Putamen (tissue), 1 donor: Measurements from ENCODE around the gene NEK2.
"Not testable (repeated sequence)": the region's sequence is repeated elsewhere in the genome, so short reads cannot be mapped to it uniquely, and the experiment has no call there.

Experiments
- DNase-seq: peaks from one replicate; pipeline ENCODE4 v3.0.0-alpha.2; 2016; ENCODE audit warnings: low spot score

The NEK2 gene

DNA sequence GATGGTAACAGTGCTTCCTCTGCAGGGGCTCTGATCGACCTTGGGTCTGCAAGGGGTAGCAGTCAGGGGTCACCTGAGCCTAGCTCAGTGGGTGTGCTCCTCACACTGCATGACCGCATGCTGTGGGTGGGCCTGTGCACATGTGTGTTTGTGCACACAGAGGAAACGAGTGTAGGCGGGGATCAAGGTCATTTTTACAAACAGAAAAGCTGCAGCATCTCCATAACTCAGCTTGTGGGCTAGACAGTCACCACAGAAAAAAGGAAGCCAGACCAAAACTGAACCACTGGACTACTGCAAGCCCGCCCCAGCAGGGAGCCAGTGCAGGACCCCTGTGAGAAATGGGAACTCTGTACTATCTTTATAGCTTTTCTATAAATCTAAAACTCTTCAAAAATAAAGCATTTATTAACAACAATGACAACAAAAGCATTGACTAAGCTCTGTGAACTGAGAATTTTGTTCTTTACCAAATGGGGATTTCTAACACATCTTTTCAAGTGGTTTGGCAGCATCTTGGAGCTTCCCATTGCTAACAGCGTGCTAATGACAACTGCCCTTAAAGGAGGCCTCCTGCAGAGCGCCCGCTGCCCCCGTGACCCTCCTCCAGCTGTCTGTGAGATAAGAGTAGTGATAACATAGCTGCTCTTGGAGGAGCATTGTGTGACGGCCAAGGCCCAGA lies 19.9 kb upstream of the NEK2 start:
- no peak for DNase-seq

- not testable (repeated sequence) for DNase-seq
Measured at GRCh38 chr1:211693911-211694310, 18.5 kb upstream of the NEK2 start.

DNA sequence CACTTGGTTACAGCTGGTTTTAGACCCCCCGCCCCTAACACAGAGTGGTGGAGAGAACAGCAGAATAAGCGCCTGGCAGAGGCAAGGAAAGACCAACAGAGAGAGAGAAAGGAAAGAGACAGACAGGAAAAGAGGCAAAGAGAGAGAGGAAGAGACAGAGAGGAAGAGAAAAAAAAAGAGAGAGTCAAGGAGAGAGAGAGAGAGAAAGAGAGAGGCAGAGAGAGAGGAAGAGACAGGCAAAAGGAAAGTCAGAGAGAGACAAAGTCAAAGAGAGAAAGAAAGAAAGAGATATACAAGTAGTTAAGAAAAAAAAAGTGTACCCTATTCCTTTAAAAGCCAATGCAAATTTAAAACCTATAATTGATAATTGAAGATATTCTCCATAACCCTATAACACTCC lies 13.0 kb upstream of the NEK2 start:
- no peak for DNase-seq

GRCh38 chr1:211687462-211688215 lies 12.2 kb upstream of the NEK2 start:
- no peak for DNase-seq

GRCh38 chr1:211685823-211686222 lies 10.4 kb upstream of the NEK2 start:
- no peak for DNase-seq

DNA sequence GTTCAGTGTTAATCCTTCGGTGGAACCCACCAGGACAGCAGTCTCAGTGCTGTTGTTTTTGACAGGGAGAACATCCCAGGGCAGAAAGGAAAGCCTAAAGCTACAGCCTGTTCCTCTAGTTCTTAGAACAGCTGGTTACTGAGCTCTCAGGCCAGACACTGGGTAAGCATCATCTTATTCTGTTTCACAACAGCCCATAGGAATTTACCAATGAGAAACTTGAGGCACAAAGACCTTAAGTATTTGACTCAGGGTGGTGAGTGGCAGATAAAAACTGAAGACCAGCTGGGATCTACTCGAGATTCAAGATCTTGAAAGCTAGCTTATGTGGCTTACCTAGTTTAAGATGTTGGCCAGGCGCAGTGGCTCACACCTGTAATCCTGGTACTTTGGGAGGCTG lies 9.4 kb upstream of the NEK2 start:
- no peak for DNase-seq

GRCh38 chr1:211684331-211684730 lies 8.9 kb upstream of the NEK2 start:
- no peak for DNase-seq

GRCh38 chr1:211683396-211684297 lies 8.2 kb upstream of the NEK2 start:
- DNase-seq, result no peak

DNA sequence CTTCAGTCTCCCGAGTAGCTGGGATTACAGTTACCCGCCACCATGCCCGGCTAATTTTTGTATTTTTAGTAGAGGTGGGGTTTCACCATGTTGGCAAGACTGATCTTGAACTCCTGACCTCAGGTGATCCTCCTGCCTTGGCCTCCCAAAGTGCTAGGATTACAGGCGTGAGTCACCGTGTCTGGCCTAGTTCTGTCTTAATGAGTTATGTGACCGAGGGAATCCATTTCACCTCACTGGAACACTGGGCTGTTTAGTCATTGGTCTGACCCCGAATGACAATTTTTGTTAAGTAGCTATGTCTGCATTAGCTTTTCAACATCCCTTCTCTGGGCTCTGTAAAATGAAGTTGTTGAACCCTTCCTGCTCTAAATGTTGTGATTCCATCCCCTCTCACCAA lies 6.8 kb upstream of the NEK2 start:
- not testable (repeated sequence) for DNase-seq

DNA sequence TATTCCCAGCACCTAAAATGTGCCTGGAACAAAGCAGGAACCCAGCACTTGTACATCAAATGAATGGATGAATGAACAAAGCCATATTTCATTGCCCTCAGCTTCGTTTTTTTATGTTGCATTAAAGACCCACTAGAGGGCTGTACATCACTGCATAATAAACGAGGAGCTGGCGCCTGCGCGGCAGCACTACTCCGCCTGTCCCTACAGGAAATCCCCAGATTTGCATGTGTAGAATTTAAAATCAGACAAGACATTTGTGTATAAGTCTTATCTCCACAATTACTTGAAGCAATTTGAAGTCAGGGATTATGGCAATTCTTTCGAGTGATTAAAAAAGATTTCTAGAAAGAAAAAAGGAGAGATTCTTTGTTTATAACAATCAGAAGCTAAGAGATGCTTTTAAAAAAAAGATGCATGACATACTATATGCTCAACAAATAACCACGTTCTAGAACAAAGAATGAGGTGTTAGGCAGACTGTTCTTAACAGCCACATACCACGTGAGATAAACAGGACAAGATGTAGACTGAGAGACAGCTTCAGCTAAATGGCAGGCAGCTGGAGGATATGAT lies 5.4 kb upstream of the NEK2 start:
- DNase-seq, result peak; percentile 91

DNA sequence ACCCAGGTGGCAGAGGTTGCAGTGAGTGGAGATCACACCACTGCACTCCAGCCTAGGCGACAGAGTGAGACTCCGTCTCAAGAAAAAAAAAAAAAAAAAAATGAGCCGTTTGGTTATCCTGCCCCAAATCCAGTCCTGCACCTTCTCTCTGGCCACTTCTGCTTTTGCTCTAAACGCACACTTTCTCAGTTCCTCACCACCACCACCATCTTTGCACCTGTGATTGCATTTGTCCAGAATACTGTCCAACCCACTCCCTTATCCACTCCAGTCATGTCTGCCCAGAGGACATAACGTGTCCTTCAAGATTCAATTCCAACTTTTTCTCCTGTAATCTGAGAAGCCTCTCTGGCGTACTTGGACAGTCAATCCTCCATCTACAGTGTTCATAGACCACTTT lies 2.2 kb upstream of the NEK2 start:
- no peak for DNase-seq

GRCh38 chr1:211676761-211677160 lies 1.3 kb upstream of the NEK2 start:
- no peak for DNase-seq

DNA sequence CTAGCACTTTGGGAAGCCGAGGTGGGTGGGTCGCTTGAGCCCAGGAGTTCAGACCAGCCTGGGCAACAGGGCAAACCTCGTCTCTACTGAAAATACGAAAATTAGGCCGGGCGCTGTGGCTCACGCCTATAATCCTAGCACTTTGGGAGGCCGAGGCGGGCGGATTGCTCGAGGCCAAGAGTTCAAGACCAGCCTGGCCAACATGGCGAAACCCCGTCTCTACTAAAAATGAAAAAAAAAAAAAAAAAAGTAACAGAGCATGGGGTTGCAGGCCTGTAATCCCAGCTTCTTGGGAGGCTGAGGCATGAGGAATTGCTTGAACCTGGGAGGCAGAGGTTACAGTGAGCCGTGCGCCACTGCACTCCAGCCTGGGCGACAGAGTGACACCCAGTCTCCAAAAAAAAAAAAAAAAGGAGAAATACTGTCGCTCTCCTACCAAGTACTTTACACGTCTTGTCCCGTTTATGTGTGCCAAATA lies 724 bp upstream of the NEK2 start:
- no peak for DNase-seq

DNA sequence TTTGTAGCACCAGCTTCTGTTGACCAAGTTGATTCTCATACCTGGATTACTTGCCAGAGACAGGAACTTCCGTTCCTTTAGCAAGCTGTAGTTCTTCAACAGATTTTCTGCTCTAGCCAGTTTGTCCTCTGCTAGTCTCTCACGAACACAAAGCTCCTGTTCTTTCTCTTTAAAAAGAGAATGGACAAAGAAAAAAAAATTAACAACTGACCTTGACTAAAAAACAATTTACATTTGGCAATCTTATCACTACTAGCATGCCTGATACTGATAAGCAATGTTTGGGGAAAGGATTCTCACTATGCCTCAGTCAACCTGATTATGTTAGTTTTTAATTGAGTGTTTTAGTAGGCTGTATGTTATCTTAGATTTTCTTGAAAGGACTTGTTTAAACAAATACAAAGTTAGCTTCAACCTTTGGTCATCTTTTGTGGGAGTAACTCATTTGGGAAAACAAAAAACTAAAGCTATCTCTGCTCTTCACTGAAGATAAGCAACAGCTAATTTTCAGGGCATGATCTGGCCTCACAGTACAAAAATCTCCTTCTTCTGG lies 8.3 kb downstream of the NEK2 start:
- no peak for DNase-seq

- DNase-seq, result no peak
Measured at GRCh38 chr1:211660718-211661222, 14.7 kb downstream of the NEK2 start.

- DNase-seq, result no peak
Measured at GRCh38 chr1:211656728-211657127, 18.7 kb downstream of the NEK2 start.

- peak; percentile 79 for DNase-seq
Measured at GRCh38 chr1:211654838-211655787, 20.3 kb downstream of the NEK2 start.

- no peak for DNase-seq
Measured at GRCh38 chr1:211653959-211654496, 21.4 kb downstream of the NEK2 start.

DNA sequence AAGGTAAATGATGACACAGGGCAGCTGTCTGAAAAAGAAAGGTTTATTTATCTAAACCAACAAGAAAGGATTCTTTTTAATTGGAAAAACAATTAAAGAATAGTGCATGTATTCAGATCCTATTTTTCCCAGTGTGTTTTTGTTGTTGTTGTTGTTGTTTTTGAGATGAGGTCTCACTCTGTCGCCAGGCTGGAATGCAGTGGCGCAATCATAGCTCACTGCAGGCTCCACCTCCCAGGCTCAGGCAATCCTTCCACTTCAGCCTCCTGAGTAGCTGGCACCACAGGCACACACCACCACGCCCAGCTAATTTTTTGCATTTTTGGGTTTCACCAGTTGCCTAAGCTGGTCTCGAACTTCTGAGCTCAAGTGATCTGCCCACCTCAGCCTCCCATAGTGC lies 22.1 kb downstream of the NEK2 start:
- DNase-seq, result no peak

DNA sequence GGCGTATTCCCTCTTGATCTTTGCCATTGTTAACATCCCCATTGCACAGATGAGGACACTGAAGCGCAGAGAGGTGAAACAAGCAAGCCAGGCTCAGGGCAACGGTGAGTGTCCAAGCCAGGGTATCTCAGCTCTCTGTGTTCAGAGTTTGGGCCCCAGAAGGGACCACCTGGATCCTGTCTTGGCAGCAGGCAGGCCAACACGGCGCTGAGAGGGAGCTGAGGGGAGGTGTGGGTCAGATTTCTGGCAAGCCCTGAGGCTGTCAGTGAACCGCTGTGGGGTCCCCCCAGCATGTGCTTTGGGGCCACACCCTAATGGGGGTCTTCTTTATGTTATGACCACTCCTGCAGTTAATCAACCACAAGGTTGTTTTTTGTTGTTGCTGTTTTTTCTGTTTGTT lies 23.1 kb downstream of the NEK2 start:
- no peak for DNase-seq
